RPMI7951 (cell line): ENCODE data around the gene TMEM179B. TPM values are rescaled to one million over a fixed set of nuclear protein-coding genes. Genes with fewer than 3 reads are reported as not detected.
A peak's percentile ranks its signal among the peaks of the same experiment; 100 is the strongest.
"Not testable (repeated sequence)": the region's sequence is repeated elsewhere in the genome, so short reads cannot be mapped to it uniquely, and the experiment has no call there.

Source experiments
- DNase-seq: peaks from one replicate; pipeline ENCODE4 v3.0.0-alpha.2; 2012; ENCODE audit warnings: low read depth
- total RNA-seq: library from RNA; depleted of rRNA; stranded (reverse); fragments of >200 nt; shearing (Covaris generic); gene quantifications from 2 replicates; pipeline ENCODE4 v1.2.3, GENCODE V29; 2014

Gene TMEM179B
- total RNA-seq, 1 experiment from 2014 or later = 88.3 TPM

DNA sequence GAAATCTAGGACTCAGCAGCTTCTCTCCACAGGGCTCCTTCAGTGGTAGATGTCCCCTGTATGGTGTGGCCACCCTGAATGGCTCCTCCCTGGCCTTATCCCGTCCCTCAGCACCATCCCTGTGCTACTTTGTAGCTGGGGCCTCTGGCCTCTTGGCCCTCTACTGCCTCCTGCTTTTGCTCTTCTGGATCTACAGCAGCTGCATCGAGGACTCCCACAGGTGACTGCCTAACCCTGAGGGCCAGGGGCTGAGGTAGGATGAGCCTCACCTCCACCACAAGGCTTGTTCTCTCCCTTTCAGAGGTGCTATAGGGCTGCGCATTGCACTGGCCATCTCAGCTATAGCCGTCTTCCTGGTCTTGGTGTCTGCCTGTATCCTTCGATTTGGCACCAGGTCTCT lies 1.8 kb downstream of the TMEM179B start:
- DNase-seq = no peak

DNA sequence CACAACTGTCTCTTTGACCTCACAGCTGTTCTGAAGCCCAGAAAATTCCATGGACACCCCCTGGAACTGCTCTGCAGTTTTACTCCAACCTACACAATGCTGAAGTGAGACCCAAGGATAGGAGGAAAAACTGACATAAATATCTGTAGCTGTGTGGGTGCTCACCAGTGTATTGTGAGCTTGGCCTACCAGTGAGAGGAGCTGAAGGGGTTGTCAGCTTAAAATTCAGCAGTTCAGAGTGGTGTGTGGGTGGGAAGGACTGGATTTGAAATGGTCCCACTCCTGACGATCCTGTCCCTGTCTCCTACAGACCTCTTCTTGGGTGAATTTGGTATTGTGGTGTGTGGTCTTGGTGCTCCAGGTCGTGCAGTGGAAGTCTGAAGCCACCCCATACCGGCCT lies 2.4 kb downstream of the TMEM179B start:
- no peak for DNase-seq

DNA sequence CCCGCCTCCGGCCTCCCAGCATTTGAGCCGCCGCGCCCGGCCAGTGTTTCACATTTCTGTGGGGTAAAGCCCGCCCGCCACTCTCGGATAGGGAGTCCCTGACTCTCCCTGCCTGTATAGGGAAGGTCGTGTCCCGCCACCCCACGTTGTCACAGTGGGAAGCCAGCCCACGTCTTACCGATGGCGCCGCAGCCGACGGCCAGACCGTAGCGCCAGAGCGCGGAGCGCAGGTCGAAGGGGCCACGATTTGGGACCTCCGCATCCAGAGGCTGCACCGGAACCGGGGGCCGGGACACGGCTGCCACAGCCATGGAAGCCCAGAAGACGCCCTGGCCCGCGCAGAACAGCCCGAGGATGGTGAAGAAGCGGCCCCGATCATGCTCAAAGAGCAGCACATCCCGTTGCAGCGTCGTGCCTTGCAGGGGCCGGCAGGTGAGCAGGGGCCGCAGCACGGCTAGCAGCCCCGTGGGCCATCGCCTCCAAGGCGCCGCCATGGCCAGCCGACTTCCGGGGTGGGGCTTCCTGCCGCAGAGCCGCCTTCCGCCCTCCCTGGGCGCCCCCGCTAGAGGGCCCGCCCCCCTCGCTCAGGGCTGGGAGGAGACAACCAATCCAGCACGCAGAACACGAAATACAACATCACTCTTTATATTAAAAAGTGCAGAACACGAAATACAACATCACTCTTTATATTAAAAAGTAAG lies 4.4 kb downstream of the TMEM179B start, which contains the start of gene TMEM223:
Gene TMEM223, minus strand, starts transcription at position 506 of the 701 bp plus-strand sequence. Its CDS starts 12 bp downstream, at position 494.
- peak; percentile 79 for DNase-seq

DNA sequence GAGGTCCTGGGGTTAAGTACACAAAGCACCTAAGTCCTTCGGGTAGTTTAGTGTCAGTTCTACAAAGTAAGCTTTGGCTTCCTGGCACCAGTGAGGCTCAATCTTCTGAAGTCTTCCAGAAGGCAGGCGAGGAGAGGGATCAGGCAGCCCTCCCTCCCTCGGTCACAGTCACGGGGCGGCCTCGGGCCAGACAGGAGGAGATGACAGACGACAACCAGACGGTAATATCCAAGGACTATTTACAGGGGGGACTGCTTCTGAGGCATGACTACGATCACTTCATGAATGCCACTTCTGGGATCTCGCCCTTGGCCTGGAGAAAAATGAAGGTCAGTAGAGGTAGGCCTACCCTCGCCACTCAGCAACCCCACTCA lies 5.0 kb downstream of the TMEM179B start:
- DNase-seq = no peak

DNA sequence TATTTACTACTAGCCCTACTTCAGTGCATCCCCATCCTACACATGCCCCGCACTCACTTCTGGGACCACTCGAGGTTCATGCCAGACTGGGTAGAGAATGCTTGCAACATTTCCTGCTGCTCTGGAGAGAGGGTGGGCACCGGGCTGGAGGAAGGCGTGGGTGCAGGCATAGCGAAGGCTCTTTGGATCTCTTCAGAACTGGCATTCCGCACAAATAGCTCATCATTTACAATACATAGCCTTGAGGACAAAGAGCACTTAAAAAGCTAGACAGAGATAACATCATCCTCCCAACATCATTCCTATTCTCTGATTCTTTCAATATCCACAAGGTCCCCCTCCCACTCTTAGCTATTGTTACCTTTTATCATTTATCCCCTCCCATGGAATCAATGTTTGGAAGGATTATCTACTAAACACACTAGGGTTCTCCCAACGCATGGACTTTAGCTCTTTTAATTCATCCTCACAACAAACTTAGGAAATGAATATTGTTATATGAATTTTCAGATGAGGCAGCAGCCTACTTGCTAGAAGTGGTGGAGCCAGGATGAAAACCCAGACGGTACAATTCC lies 7.1 kb downstream of the TMEM179B start:
- no peak for DNase-seq

DNA sequence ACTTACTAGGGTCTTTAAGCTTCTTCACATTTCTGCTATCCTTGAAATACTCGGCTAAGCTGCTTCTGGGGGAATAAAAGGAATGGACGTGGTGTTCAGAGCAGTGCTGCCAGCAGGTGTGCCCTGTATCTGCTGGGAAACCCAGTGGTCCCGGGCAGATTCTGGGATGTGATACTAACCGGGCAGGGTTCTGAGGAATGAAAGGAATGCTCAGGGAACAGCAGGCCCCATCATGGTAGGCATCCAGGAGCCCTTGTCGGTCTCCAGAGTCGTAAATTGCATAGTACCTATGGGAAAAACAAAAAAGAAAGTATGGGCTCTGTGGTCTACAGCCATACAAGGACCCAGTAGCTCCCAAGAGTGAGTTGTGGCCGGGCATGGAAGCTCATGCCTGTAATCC lies 9.1 kb downstream of the TMEM179B start:
- no peak for DNase-seq

DNA sequence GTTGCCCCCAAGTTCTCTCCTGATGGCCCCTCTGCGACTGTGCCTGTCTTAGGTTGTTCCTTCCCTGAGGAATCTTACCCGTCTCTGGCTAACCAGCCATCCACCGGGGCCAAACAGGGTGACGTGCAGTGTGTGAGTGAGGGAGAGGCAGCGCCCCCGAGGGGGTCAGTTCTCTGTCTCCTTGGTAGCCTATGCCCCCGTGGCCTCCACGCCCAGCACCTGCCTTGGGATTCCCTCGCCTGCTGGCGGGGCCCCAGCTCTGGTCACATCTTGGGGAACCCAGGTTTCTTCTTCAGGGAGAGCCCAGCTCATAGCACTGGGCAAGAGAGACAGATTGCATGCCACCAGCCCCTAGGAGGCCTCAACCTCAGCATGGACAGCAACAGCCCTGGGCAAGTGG lies 12.3 kb downstream of the TMEM179B start:
- no peak for DNase-seq

DNA sequence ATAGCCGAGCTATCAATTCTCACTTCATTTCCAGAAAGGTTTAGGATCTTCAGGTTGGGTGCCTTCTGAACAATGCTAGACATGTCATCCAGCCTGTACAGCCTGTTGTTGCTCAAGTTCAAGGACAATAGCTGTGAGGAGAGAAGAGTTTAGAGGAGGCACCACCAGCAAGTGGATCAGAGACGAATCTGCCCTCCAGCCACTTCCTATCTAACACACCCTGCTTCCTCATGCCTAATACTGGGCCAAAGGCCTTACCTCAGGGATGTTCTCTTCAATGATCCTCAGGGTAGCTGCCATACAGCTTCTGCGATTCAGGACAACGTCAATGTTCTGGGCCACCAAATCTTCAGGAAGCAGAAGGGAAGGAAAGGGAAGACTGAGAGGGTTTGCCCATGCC lies 13.9 kb downstream of the TMEM179B start:
- DNase-seq = no peak

DNA sequence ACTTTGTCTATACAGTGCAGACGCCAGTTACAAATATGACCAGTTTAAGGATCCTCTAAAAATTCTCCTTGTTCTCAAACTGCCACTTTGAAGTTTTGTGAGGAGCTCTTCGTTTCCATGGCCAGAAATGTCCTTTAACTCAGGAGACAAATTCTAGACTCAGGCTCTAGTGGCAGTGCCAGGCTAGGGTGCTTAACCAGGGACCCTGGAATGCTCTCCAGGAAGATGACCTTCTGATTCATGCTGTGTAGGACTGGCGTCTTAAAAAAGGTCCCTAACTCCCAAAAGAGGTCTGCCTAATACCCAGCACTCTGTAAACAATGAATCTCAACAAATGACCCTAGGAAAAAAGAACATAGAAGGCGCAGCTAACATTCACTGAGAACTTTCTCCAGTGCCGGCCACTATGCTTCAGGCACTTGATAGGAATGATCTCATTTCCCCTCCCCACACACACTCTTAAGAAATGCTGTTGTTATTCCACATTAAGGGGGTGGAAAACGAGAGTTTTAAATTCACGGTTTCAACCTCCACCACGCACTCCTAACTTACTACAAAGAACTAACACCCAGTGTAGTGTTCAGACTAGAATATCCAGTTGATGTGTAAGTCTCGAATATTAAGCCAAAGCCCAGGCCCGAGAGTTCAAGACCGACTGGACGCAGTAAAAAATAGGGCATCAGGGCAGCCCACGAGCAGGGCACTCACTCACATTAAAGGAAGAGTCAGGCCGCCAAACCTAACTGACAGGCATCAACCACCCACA lies 17.3 kb downstream of the TMEM179B start:
- peak; percentile 41 for DNase-seq

DNA sequence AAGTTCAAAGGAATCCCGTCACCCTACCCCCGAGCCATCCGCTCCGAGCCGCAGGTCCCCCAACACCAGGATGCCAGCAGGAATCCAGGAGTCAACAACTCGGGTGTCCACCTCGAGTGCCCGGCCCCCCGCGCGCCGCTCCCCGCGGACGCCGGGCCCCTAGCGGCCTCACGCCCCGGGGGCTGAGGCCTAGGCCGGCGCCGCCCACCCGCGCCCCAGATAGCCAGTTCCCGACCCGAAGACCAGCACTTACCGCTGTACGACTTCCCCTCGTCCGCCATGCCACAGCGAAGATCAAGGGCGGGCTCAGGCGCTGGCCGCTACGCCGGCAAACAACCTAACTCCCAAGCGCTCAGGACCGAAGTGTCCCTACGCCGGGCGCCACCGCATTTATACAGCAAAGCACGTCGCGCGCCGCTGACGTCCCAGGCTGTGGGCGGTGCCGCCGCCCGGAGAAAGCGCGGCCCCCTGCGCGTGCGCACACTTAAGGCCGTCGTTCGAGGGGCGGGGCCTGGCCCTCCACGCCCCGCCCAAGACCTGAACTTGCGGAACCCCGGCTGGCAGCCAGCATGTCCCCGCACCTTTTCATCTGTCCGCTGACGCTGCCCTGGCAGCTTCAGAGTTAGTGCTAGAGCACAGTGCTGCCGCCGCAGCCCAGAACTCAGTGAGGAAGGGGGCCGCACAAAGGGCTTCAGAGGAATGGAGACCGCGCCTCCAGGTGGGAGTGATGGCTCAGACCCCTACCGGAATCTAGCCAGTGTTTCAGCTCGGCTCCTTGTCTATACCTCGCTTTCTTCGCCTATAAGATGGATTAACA lies 18.1 kb downstream of the TMEM179B start, which contains the start of gene NXF1:
Gene NXF1, minus strand, starts transcription at position 365 of the 817 bp plus-strand sequence. Its CDS starts 84 bp downstream, at position 281.
- DNase-seq = peak; percentile 90

DNA sequence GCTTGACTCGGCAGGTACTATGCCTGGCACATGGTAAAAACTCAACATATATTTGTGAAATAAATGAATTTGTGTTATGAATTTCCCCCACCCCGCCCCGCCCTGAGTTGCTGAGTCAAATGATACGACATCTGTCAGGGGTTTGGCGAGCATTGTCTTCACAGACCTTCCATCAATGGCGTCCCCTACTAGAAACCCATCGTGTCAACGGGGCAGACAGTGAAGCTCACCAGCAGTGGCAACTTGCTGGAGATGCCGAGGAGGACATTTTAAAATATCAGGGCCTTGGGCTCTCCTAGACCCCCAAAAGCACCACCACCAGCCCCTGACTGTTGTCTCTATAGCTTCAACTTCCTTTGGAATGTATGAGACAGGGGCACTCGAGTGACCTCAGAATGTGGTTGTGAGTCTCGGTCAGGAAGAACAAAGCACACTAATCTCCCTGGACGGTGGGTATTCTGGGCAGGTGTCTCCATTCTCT lies 18.8 kb downstream of the TMEM179B start:
- DNase-seq = peak; percentile 28

DNA sequence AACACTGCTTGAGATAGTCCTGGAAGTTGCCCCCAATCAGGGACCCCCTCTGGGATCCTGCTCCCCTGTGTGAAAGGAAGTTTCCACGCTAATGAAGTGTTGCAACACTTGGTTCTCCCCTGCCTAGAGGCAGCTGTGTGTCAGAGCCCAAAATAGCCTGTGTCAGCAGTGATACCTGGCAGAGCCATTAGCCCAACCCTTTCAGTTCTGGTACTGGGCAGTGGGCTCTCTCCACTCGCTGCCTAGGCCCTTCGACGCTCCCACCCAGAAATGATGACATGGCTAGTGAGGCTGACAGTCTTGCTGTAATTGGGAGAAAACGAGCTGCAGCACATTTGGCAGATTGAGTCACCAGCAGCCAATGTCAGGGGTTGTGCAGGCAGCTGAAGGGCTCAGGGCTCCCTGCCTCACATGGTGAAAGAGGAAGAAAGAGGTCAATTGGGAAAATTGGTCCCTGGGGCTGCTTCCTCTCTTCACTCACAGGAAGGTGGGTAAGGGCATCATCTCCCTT lies 19.5 kb downstream of the TMEM179B start:
- DNase-seq = peak; percentile 32

DNA sequence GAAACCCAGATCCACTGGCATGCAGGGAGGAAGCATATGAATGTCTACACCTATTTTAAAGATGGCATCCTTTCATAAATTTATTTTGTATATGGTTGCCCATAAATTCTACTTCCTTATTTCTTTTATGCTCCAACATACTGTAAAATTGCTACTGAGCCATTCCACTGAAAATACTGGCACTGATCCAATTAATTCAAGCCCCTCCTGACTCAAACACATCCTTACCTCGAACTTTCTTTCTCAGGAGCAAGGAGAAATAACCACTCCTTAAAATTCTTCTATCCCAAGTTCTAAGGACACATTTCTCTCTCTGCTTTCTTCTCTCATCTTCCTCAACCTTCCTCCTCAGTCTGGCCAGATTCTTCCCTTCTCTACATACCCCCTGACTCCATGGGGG lies 23.5 kb downstream of the TMEM179B start:
- DNase-seq = no peak

DNA sequence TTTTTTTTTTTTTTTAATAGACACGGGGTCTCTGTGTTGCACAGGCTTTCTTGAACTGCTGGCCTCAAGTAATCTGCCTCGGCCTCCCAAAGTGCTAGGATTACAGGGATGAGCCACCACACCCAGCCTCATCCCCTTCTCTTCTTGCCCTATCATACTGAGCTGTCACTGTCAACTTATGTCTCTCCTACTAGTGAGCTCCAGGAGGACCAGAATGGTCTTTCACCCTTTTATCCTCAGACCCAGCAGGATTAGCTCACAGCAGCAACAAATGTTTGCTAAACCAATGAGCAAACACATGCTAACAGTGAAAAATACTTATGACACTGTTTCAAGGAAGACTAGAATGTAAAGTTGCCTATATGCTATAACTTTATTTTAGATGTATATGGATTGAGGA lies 24.5 kb downstream of the TMEM179B start:
- no peak for DNase-seq

DNA sequence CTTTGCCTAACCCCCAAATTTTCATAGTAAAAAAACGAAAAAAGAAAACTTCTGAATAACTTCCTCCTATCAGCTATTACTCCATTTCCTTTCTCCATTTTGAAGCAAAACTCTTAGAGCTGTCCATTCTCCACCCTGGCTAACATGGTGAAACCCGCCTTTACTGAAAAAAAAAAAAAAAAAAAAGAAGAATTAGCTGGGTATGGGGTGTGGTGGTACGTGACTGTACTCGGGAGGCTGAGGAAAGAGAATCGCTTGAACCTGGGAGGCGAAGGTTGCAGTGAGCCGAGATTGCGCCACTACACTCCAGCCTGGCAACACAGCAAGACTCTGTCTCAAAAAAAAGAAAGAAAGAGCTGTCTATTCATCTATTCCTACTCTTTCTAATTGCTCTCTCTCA lies 29.4 kb downstream of the TMEM179B start:
- DNase-seq = no peak

DNA sequence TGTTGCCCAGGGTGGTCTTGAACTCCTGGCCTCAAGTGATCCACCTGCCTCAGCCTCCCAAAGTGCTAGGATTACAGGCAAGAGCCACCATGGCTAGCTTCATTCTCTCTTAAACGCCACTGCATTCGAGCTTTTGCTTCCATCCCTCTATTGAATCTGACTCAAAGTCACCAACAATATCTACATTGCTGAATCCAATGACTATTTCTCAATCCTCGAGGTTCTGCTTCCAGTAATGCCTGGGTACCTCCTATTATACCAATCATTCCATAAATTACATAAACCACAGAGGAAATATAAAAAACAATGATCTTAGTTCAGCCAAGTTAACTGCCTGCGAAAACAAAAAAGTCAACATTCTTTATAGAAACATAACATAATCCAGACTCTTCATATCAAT lies 29.9 kb downstream of the TMEM179B start:
- DNase-seq = no peak

DNA sequence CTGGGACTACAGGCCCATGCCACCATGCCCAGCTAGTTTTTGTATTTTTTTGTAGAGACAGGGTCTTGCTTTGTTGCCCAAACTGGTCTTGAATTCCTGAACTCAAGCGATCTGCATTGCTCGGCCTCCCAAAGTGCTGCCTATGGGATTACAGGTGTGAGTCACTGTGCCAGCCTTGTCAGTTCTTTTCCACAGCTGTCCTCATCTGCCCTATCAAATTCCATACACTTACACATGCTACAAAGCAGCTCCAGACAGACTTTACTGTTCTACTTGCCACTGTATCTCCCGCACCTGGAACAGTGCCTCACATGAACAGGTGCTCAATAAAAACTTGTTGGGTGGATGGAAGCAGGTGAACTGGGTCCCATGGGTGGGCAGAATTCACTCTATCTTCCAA lies 36.5 kb downstream of the TMEM179B start:
- no peak for DNase-seq

DNA sequence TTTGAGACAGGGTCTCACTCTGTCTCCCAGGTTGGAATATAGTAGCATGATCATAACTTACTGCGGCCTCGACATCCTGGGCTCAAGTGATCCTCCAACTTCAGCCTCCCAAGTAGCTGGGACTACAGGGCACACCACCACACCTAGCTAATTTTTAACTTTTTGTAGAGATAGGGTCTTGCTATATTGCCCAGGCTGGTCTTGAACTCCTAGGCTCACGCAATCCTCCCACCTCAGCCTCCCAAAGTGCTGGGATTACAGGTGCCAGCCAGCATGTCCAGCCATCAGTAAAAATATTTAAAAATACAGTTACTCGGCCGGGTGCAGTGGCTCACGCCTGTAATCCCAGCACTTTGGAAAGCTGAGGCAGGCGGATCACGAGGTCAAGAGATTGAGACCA lies 40.9 kb downstream of the TMEM179B start:
- not testable (repeated sequence) for DNase-seq

DNA sequence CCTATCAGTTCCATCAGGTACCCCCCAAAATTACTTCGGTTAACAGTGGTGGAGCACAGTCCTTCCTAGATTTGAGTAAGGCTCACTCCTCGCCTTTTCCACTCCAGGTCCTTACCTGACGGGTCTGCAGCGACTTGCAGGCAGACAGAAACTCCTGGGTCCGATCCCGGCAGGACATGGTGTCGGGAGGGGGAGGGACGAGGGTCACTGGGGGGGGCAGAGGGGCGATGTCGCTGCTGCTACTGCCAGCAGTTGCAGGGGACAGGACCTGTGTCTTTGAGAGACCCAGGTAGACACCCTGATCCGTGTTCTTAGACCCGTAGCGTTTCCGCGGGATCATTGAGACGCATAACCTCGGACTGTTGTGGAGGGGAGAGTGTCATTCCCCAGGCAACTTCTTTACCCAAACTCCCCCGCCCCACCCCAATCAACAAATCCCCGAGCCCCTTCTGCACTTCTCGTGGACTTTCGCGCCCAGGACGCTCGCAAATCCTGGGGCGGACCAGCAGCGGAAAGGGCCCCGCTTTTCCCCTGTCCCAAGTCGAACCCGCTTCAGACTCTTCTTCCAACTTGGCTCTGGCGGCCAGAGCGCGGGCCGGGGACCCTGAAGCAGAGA lies 43.8 kb downstream of the TMEM179B start:
- no peak for DNase-seq

DNA sequence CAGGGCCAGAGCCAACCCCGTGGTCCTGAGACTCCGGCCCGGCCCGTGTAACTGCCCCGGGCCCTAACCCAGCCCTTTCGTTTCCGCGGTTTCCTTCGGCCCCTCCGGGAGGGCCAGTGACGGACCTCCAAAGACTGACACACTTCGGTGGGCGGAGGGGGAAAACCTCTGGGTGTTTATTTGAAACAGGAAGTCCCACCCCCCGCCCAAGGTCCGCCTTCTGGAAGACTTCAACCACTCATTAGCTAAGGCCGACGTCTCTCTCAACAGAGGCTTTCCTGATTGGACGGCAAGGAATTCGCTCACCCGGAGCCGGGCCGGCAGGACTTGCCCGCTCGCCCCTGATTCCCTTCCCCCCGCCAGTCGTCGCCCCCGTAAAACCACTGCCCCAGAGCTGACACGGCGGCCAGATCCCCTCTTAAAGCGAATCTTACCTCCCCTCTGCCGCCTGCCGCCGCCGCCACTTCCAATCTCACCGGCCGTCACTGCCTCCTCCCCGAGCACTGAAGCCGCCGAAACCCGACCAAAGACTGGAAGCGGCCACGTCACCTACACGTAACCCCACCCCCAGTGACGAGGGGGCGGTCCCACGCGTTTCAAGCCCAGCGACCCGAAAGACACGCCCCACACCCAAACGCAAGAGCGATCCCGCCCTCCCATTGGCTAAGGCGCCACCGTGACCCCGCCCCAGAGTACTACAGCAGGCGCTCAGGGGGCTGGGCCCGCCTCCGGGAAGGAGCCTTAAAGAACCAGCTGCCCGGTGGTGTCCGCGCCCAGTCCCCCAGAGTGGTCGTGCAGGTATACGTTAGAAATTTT lies 44.5 kb downstream of the TMEM179B start, which contains the start of gene STX5:
Gene STX5, minus strand, starts transcription at position 532 of the 816 bp plus-strand sequence. CDS start 808 bp downstream, outside the sequence.
- peak; percentile 97 for DNase-seq
